ENCODE measurements around the gene SLC6A11. TPM values are rescaled to one million over a fixed set of nuclear protein-coding genes. Genes with fewer than 3 reads are reported as not detected.

Gene SLC6A11
- total RNA-seq, 2 experiments from 2014 or later: not detected

GRCh38 chr3:10822708-10823515 lies 6.9 kb downstream of the SLC6A11 start:
- TF ChIP-seq CTCF (IDR thresholded peaks at IDR 0.05): no peak
- DNase-seq: no peak
- Histone ChIP-seq H3K36me3 (ENCODE audit: insufficient read depth, low read length) (no peaks in the 10 kb centered on the region), H3K9me3 (ENCODE audit: control insufficient read depth in 1 of 2, insufficient read depth in 1 of 2, low read length in 2 of 2) (no peaks in the 10 kb centered on the region), H3K4me1 (ENCODE audit: insufficient read depth, low read length) (no peaks in the 10 kb centered on the region), H3K27ac (ENCODE audit: low read depth in 1 of 2, low read length in 2 of 2) (no peak overlapping the region), H3K4me3 (ENCODE audit: low read length) (no peak overlapping the region), H3K27me3 (ENCODE audit: control insufficient read depth in 1 of 2, insufficient read depth in 2 of 2, low read length in 2 of 2) (peaks cover 0 to 6% of the 10 kb centered on the region in 2 experiments)
- H3K9me3 Mint-ChIP-seq: no peaks in the 10 kb centered on the region
- H3K36me3 Mint-ChIP-seq (ENCODE audit: low read depth): no peaks in the 10 kb centered on the region
- POLR2A ChIA-PET: no interaction called here
- H3K4me3 Mint-ChIP-seq: no peak overlapping the region
- no peak overlapping the region for H3K27ac Mint-ChIP-seq
- CTCF ChIA-PET: no interaction called here
- ATAC-seq (ENCODE audit: poor library complexity): no peak
- H3K27me3 Mint-ChIP-seq: peaks cover 38% of the 10 kb centered on the region
- H3K4me1 Mint-ChIP-seq (ENCODE audit: low read depth): no peaks in the 10 kb centered on the region
- intact Hi-C loops (cut with DNase I, micrococcal nuclease): no loop called here

- H3K36me3 ChIP-seq (ENCODE audit: insufficient read depth, low read length): no peaks in the 10 kb centered on the region
- Mint-ChIP-seq H3K36me3 (ENCODE audit: low read depth) (no peaks in the 10 kb centered on the region), H3K4me3 (no peak overlapping the region), H3K27me3 (peaks cover 33% of the 10 kb centered on the region), H3K4me1 (ENCODE audit: low read depth) (no peaks in the 10 kb centered on the region), H3K9me3 (no peaks in the 10 kb centered on the region), H3K27ac (no peak overlapping the region)
- intact Hi-C loops (cut with DNase I, micrococcal nuclease): no loop called here
- ChIA-PET CTCF (no interaction called here), POLR2A (no interaction called here)
- TF ChIP-seq CTCF (IDR thresholded peaks at IDR 0.05): no peak
- no peaks in the 10 kb centered on the region for H3K4me1 ChIP-seq (ENCODE audit: insufficient read depth, low read length)
- no peak overlapping the region for H3K4me3 ChIP-seq (ENCODE audit: low read length)
- ATAC-seq (ENCODE audit: poor library complexity) (no peak), DNase-seq (no peak)
- H3K27ac ChIP-seq (ENCODE audit: low read depth in 1 of 2, low read length in 2 of 2): no peak overlapping the region
- H3K27me3 ChIP-seq (ENCODE audit: control insufficient read depth in 1 of 2, insufficient read depth in 2 of 2, low read length in 2 of 2): peaks cover 0 to 6% of the 10 kb centered on the region in 2 experiments
- no peaks in the 10 kb centered on the region for H3K9me3 ChIP-seq (ENCODE audit: control insufficient read depth in 1 of 2, insufficient read depth in 1 of 2, low read length in 2 of 2)
These were observed 7.4 kb downstream of the SLC6A11 start for GRCh38 chr3:10823516-10823818.

GRCh38 chr3:10824468-10824867 lies 8.4 kb downstream of the SLC6A11 start:
- intact Hi-C loops (cut with DNase I, micrococcal nuclease): no loop called here
- H3K36me3 Mint-ChIP-seq (ENCODE audit: low read depth): no peaks in the 10 kb centered on the region

More at GRCh38 chr3:10824468-10824867, 8.4 kb downstream of the SLC6A11 start:
- no peak for ATAC-seq (ENCODE audit: poor library complexity)
- no peak for DNase-seq
- Mint-ChIP-seq H3K27me3 (peaks cover 23% of the 10 kb centered on the region), H3K9me3 (no peaks in the 10 kb centered on the region), H3K4me1 (ENCODE audit: low read depth) (no peaks in the 10 kb centered on the region), H3K4me3 (no peak overlapping the region), H3K27ac (no peak overlapping the region)
- Histone ChIP-seq H3K36me3 (ENCODE audit: insufficient read depth, low read length) (no peaks in the 10 kb centered on the region), H3K4me1 (ENCODE audit: insufficient read depth, low read length) (no peaks in the 10 kb centered on the region), H3K27me3 (ENCODE audit: control insufficient read depth in 1 of 2, insufficient read depth in 2 of 2, low read length in 2 of 2) (peaks cover 0 to 6% of the 10 kb centered on the region in 2 experiments), H3K4me3 (ENCODE audit: low read length) (no peak overlapping the region), H3K27ac (ENCODE audit: low read depth in 1 of 2, low read length in 2 of 2) (no peak overlapping the region), H3K9me3 (ENCODE audit: control insufficient read depth in 1 of 2, insufficient read depth in 1 of 2, low read length in 2 of 2) (no peaks in the 10 kb centered on the region)
- ChIA-PET POLR2A (no interaction called here), CTCF (no interaction called here)
- TF ChIP-seq CTCF (IDR thresholded peaks at IDR 0.05): no peak

Measured in CD4-positive, alpha-beta T cell (primary cell).